Hindlimb muscle (tissue), 1 donor: ENCODE data around the gene THSD4. TPM values are rescaled to one million over a fixed set of nuclear protein-coding genes. Genes with fewer than 3 reads are reported as not detected.
A peak's percentile ranks its signal among the peaks of the same experiment; 100 is the strongest.

Experiments used
- DNase-seq: peaks from one replicate; pipeline ENCODE4 v3.0.0-alpha.2; 2013
- polyA plus RNA-seq: library from polyadenylated mRNA; unstranded; fragments of 120-200 nt; gene quantifications from one replicate; pipeline ENCODE4 v1.2.1, GENCODE V29; 2013; ENCODE audit not compliant: insufficient read length

The THSD4 gene
- polyA plus RNA-seq, 1 donor = 17.5 TPM

DNA sequence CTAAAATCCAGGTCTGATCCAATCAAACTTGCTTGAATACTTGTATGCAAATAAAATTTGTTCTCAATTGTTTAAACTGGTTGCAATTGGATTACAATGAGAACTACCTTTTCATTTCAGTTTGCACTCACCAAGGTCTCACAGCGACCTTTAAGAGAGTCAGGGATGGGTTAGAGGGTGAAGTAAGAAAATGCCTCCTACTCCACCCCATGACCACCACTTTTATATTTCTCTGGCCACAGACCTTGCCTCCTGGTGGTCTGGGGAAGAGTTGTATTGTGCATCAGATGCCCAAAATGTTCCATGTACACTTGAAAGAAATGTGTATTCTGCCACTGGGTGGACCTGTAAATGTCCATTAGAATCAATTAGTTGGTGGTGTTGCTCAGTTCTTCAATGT is 16.4 kb upstream of the THSD4 start:
- DNase-seq = no peak

DNA sequence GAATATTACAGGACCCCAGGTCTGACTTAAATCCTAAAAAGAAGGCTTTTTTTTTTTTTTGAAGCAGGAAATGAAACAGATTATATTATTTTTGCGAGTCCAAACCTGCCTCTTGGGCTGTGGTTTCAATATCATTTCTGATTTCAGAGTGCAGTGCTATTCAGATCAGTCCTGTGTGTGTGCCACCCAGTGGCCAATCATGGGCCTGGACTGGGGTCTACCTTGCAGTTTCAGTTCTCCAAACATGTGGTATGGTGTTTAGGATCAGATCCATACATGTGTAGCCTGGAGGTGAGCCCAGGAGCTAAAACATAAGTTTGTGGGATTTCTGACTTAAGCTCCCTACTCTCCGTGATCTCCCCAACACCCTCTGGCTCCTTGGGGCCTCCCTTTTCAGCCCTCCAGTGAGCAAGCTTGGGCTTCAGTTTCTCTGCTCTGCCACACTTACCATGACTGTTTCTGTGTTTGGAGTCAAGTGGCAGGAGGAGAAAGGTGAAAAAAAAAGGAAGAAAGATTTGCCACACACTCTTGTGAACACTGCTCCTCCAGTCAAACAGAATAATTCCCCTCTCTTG is 12.1 kb upstream of the THSD4 start:
- no peak for DNase-seq

DNA sequence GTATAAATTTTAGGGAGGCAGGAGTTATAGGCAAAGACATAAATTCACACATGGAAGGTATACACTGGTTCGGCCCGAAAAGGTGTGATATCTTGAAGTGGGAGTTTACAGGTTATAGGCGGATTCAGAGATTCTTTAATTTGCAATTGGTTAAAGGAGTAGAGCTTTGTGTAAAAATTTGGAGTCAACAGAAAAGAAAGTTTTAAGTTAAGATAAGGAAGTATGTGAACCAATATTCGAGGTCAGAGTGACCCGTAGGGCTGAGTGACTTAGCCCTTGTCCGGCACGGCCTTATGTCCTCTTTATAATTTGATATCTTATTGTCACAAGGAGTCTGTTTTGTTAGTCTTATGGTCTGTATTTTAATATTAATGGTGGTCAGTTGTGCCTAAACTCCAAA is 10.6 kb upstream of the THSD4 start:
- no peak for DNase-seq

DNA sequence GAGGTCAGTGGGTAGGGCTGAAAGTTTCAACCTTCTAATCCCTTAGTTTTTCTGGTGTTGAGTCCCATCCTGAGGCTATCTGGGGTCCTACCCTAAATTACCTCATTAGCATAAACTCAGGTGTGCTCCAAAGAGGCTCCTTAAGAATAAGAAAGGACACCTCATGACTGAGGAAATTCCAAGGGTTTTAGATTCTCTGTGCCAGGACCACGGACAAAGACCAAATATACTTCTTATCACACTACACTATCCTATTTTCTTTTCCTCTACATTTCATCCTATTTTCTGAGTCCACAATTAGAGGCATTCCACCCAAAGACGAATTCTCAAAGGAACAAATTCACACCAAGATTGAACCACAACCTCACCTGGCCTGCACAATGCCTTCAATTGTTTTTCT is 9.8 kb upstream of the THSD4 start:
- DNase-seq = no peak

DNA sequence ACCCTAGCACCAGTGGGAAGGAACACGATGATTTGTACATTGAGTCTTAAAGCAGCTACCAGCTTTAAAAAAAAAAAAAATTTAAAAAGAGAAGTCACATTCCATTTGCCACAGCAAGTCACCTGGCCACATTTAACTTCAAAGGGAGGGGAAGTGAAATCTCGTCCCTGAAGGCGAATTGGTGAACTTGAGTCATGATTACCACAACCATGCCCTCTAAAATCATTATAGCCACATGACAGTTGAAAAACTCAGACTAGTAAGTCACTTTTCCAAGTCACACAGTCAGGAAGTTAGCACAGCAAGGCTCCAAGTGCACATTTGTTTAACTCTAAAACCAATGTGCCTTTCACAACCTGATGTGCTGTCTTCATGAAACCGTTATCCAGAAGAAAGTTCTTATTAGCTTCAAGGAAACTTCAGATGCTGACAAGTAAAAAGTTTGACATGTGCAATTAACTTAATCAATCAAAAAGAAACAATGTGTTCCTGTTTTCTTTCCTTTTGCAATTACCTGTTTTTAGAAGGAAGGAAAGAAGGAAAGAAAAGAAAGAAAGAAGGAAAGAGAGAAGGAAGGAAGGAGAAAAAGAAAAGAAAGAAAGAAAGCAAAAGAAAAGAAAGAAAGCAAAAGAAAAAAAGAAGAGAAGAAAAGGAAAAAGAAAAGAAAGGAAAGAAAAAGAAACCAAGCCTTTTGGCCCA is 8.3 kb upstream of the THSD4 start:
- DNase-seq = no peak

DNA sequence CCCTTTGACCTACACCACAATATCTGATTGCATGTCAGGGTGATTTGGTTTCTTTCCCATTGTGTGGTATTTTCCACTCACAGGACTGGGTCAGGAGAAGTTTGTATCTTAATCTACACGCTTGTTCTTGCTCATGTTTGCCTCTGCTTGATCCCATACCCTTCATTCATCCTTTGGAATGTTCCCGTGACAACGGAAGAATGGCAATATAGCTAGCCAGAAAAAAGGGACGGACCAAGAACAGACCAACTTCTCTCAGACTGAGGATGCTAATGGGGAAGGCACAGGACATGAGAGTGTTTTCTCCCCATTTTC is 7.8 kb upstream of the THSD4 start:
- DNase-seq = no peak

DNA sequence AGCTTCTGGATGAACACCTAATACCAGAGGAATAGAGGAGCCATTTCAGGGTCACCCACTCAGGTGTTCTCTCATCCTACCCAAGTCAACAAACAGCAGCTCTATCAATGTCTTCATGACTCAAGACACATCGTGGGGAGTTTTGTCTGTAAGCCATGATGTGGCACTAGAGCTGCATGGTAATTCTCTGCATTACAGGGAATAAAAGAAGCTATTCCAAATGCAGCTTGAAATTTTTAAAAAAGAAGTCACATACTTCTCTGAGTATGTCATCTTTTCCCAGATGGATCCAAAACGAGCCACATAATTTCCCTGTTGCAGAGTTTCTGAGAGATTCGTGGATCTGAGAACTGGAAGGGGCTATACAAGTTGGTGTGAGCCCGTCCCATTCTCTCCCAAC is 6.1 kb upstream of the THSD4 start:
- DNase-seq = peak; percentile 32

DNA sequence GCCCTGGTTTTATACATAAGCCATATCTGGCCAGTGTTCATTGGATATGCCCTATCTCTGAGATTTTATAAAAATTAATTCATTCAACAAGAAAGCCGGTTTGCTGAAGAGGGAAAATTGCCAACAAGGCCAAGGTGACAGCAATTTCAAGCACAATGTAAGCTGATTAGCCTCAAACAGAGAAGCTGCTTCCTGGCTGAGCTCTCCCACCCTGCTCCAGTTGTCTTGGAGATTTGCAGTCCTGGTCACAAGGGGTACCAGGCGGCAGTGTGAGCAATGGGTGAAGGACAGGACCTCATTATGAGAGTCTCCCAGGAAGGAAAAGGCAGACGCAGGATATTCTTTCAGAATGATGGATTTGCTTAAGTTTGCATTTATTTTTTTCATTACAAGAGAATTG is 5.4 kb upstream of the THSD4 start:
- DNase-seq = no peak

DNA sequence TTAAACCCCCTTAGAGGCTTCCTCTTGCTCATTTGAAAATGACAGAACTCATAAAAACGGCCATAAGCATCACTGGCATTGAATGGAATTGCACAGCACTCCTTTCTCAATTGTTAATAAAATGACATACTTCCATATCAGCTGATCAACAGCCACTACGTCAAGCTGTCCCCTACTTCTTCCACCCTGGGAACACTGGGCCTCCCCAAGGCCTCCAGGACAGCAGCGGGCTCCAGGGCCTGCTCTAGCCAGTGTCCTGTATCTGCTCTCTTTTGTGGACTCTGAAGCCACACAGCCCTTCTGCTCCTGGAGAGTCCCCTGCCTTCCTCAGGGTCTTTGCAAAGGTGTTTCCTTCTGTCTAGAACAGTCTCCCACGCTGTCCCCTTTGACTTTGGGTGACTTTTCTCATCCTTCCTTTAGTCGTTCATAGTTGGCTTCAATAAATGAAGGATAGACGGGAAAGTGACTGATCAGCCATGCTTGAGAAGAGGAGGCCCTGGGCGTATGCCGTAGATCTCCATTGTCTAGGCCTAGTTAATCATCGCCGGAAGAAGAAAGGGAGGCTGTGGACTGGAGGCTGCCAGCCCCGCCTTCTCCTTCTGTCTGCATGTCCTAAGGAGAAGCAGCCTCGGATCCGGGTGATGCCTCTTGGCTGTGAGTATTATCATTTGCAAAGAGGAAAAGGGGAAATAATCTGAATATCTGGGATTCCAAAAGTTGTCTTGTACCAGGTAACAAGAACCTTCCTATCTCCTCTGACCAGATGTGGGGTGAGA is 4.7 kb upstream of the THSD4 start:
- no peak for DNase-seq

DNA sequence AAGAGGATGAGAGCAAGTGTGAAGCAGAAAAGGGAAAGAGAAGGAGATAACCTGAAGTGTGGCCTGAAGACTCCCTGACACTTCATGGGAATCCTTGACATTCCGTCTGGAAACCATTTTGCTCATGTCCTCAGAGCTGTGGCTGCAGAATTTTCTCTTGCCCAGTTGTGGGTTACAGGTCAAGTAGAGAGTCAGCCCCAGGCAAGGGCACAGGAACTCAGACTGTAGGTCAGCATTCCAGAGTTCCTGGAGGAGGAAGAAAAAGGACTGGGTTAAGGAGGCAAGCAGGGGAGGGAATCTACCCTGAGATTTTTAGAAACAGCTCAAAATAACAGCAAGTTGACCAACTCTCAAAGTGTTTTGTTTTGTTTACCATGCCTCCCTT is 4.1 kb upstream of the THSD4 start:
- no peak for DNase-seq

DNA sequence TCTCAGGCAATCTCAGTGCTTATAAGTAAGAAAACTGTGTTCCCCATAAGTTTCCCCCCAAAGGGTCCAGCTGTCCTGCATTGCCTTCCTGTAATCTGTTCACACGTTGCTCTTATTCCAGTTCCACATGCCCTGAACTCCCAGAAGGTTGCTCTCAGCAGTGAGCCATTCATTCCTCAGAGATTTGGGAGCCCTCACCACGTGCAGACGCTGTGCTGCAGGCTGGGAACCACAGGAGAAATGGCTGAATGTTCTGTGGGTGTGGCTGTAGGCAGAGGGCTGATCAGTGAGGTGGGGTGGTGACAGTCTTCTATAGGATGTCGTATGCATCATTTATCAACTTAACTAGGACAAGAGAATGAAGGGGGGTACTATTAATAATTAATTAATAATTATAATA is 3.3 kb upstream of the THSD4 start:
- DNase-seq = no peak

DNA sequence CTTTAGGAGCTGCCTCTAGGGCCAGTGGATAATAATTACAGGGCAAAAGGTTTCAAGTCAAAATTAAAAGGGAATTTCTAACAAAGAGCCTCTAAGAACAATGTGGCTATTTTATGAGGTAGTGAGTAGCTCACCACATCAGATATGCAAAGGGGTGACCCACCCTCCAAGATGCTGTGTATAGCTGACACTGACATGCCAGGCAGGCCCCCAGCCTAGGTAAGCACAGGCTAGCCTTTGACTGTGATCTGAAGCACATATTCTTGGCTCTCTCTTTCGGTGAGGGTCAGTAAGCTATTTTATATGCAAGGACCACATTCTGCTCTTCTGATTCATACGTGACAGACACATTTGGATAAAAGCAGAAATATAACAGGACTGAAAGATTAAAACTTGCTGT is 2.8 kb upstream of the THSD4 start:
- no peak for DNase-seq

DNA sequence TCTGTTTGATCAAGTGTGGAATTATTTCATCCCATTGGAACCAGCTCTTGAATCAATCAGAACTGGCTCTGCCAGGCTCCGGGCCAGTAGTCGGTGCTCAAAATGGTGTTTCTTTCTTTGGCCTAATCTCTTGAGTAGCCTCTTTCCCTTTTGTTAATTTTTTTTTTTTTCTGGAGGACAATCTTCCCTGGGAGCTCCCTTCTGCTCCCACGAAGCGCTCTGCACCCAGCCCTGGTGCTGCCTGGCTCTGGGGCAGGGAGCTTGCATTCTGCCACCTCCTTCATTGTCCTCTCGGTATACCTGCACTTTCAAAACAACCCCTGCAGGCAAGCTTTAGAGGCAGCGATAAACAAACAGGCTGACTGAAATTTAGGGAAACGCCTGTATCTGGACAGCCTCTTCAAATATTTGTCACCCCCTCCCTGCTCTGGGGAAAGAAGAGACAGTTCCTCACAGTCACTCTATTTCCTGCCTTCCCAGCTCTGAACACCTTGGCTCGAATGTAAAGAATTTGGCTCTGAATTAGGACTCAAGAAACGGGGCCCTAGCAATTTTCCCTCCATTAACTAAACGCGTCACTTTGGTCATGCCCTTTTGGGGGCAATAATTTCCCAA is 1.1 kb upstream of the THSD4 start:
- DNase-seq = no peak

DNA sequence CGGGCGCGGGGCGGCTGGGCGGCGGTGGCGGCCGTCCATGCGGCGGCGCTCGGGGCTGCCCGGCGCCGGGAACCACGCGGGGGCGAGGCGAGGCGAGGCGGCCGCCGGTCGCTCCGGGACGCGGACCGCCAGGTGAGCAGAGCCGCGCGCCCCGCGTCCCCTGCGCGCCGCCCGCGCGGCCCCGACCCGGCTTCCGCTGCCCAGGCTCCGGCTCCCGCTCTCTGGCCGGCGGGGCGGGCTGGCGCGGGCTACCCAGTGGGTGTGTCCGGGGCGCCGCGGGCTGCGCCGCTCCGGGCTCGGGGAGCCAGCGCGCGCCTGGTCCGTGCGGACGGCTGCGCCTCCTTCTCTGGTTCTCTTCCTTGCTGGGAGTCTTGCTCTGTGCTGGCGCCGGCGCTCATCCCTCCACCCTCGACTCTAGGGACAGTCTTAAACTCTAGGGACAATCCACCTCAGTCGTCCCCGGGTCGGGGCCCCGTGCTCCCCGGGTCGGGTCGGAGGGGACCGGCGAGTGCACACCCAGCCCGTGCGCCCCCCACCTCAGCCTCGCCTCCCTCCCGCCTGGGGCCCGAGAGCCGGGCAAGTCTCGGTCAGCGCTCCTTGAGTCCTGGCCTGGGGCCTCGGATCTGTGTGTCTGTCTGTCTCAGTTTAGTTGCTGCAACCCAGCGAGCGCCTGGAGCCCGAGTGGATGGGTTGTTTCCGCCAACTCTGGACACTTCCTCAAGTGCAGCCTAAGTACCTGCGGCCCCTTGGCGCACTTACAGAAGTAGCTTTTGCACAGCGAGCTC is 488 bp downstream of the THSD4 start:
- DNase-seq = peak; percentile 48

DNA sequence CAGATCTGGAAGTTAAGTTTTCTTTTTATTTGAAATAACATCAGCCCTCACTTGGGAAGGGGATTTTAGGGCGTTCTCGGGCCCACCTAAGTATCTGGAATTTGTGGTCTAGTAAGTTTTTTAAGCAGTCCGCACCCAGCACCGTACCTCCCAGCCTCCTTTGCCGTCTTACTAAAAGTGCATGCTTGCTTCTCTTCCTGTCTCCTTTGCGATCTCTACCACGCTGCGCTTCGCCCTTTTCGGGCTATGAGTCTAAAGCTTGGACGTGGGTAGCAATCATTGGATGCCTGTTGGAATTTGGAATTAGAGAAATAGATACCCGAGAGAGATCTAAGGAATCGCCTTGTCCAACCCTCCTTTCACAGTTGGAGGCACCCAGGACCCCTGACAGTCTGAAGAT is 1.1 kb downstream of the THSD4 start:
- no peak for DNase-seq

DNA sequence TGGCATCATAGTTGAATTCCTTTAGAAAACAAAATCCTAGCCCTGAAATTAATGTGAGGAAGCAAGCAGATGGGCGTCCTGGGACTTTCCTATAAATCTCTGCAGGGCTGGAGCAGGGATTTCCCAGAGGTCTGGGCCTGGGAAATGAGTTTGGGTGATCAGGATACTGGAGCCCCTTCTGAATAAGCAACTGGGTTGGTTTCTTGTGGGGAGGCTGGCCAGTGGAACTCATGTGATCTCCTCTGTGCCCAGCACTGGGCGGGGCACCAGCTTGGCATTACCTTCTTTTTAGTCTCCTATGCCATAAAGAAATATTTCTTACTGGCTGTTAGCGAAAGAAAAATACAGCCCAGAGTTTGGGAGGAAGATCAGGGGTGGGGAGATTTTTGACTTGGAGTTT is 1.7 kb downstream of the THSD4 start:
- DNase-seq = no peak

DNA sequence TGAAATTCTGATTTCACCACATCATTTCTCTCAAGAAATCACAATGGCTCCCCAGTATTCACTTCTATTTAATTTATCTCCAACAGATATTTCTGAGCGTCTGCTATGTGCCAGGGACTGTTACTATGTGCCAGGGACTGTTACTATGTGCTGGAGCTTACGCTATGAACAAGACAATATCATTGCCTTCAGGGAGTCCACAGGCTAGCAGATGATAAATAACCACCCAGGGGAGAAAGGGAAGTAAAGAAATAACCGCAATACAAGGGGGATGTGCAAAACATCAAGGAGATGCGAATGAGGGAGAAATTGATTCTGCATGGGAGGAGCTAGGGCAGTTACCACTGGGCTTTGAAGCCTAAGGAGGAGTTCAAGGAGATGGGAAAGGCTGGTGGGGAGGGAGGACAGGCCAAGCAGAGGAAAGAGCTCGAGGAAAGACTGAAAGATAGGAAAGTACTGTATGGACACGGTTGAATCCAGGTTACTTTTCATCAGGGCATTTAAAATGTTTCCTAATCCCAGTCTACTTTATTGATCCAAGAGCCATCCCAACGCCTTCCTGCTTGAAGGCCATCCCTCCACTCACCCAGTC is 2.5 kb downstream of the THSD4 start:
- no peak for DNase-seq

DNA sequence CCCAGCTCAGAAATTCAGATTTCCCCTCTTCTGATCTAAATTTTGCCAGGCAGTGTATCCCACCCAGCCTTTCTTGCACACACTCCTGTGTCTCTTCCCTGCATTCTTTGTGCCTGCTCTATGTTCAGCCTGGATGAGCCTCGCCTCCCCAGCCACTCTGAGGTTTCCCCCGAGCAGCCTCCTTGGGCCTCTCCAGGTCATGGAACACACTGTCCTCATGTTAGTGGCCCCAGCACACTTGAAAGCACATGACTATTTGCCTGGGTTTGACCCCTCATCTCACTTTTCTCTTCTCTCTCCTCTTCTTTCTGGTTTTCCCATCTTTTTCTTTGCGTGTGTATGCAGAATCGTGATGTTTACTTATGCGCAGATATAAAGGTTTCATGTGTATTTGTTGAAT is 3.1 kb downstream of the THSD4 start:
- DNase-seq = no peak

DNA sequence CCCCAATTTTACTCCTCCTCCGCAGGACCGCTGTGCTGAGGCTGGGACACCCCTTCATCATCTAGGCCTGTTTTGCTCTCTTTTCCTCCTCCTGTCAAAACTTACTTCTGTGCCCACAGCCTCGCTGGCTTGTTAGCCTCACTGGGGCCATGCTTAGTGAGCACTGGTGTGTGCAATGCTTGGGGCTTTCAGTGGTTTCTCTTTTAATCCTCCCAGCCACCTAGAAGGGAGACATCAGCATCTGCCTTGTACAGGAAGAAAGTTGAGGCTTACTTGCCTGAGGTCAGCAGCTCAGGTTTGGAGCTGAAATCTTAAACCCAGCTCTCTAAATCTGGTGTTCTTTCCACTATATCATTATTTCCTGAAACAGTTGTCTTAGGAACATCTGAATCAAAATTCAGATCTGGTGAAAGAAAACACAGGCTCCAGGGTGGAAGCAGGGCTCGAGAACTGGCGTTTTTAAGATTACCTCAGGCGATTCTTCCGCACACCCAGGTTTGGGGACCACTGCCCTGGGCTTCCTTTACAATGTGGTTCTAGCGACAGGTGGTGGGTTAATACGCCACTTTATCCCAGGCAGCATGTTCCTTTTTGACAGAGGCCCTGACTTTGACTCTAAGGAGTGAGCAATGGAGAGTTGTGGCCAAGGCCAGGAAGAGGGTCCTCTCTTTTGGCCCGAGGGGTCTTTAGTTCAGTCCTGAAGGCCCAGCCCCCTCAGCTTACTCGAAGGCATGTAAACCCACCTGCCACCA is 3.8 kb downstream of the THSD4 start:
- DNase-seq = no peak

DNA sequence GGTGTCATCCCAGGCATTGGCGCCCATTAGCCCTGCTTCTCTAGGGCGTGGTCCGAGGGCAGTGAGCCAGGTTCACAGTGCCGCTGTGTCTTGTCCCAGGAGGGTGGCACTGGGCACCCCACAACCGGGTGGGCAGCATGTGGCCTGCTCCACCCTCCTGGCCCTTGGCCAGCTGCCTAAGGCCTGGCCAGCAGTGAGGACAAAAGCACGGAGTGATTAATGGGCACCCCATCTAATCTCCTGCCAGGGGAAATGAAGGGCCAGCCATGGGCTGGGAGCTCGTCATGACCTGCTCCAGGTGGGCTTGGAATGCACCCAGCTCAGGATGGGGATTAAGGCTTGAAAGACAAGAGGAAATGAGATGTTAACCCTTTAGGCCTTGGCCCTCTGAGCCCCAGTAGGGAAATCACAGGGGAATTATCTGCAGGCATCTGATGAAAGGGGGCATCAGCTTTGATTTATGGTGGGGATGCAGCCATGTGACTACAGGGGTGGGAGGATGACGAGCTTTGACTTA is 5.2 kb downstream of the THSD4 start:
- DNase-seq = no peak

DNA sequence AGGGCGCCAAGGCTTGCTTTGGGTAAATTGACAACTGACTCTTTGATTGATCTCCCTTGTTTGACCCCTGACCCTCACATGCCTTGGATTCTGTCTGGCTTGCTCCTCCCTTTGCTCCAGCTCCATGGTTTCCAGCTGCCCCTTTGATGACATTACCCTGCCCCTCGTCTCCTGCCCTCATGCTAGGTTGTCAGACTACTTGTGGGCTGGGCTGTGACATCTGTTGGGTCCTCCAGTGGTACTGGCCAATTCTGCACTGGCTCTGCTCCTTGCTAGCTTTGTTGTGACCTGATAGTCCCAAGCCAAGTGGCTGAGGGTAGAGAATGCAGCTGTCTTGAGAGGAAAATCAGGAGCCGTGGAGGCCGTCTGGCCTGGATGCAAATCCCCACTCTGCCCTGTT is 6.2 kb downstream of the THSD4 start:
- DNase-seq = no peak
